Measurements from ENCODE around the gene PPM1B. TPM values are rescaled to one million over a fixed set of nuclear protein-coding genes. Genes with fewer than 3 reads are reported as not detected.

PPM1B gene
- total and polyA plus RNA-seq, 9 of the 15 experiments (the other 6 are each of a cell fraction or from before 2014, with no cell fraction given): 8.9 to 44.0 (median 28.6) TPM

- TF ChIP-seq ZBTB8A (IDR thresholded peaks at IDR 0.05; ENCODE audit: partially characterized antibody) (no peak), KDM1A (IDR thresholded peaks at IDR 0.05) (no peak), MGA (IDR thresholded peaks at IDR 0.05) (no peak), MED1 (CRISPR knock-in tag; IDR thresholded peaks at IDR 0.05; ENCODE audit: borderline replicate concordance) (no peak), MITF (IDR thresholded peaks at IDR 0.05) (no peak), HDAC8 (tag; IDR thresholded peaks at IDR 0.05) (no peak), HSF4 (CRISPR knock-in tag; IDR thresholded peaks at IDR 0.05; ENCODE audit: borderline replicate concordance) (no peak), THRAP3 (IDR thresholded peaks at IDR 0.05; ENCODE audit: borderline replicate concordance) (no peak), NFE2 (IDR thresholded peaks at IDR 0.05; ENCODE audit: low read depth) (no peak), CXXC5 (CRISPR knock-in tag; IDR thresholded peaks at IDR 0.05) (no peak; the same call in 1 of the 2 replicates), ZNF512 (tag; IDR thresholded peaks at IDR 0.05) (no peak)
These were observed 652 bp downstream of the PPM1B start (continued) for GRCh38 chr2:44169155-44169898.

Measured in K562 (cell line).